ENCODE measurements around the gene POSTN.

- TF ChIP-seq CTCF (optimal IDR thresholded peaks at IDR 0.05 in 1 of 3, IDR thresholded peaks at IDR 0.05 in 1 of 3, conservative IDR thresholded peaks at IDR 0.05 in 1 of 3; ENCODE audit: extremely low read depth in 1 of 3, insufficient read depth in 2 of 3, low read length in 3 of 3) (no peak), EZH2 (IDR thresholded peaks at IDR 0.05; ENCODE audit: low read length) (no peak)
These were observed 951 bp upstream of the POSTN start for GRCh38 chr13:37599519-37599918.

Measured in keratinocyte (primary cell).